HEK293T (cell line): ENCODE results near the gene CIB1.

ENCODE experiments used
- CTCF ChIA-PET: fragments of 350-600 bp; formaldehyde crosslinking; extraction: SDS; loops from one replicate; lab custom pipeline; 2021; ENCODE audit warnings: antibody characterized with exemption, inconsistent platforms; lab: Yijun Ruan, JAX
- POLR2A ChIA-PET: fragments of 350-600 bp; formaldehyde crosslinking; extraction: SDS; loops from one replicate; lab custom pipeline; 2020; ENCODE audit warnings: antibody characterized with exemption, inconsistent platforms; lab: Yijun Ruan, JAX
- DNase-seq: peaks from one replicate; pipeline ENCODE4 v3.0.0; 2012; ENCODE audit warnings: mixed read lengths; ENCODE audit errors: extremely low spot score
- ARNT ChIP-seq: fragments of 450-650 bp; IDR thresholded peaks from 2 replicates; pipeline ENCODE4 v1.6.1; 2017; ENCODE audit warnings: mild to moderate bottlenecking
- BHLHE40 ChIP-seq: fragments of 450-650 bp; IDR thresholded peaks from 2 replicates; pipeline ENCODE4 v1.6.1; 2016; ENCODE audit warnings: mild to moderate bottlenecking, moderate library complexity, borderline replicate concordance
- CTBP1 ChIP-seq: fragments of 450-650 bp; IDR thresholded peaks from 2 replicates; pipeline ENCODE4 v1.6.1; 2016; ENCODE audit warnings: borderline replicate concordance
- ELF4 ChIP-seq: fragments of 450-650 bp; IDR thresholded peaks from 2 replicates; pipeline ENCODE4 v1.6.1; 2017; ENCODE audit warnings: antibody characterized with exemption
- FOXA1 ChIP-seq: fragments of 450-650 bp; IDR thresholded peaks from 2 replicates; pipeline ENCODE4 v1.6.1; 2016; ENCODE audit warnings: mild to moderate bottlenecking
- FOXK2 ChIP-seq: fragments of 450-650 bp; IDR thresholded peaks from 2 replicates; pipeline ENCODE4 v1.6.1; 2016; ENCODE audit warnings: mild to moderate bottlenecking
- FOXM1 ChIP-seq: fragments of 450-650 bp; IDR thresholded peaks from 2 replicates; pipeline ENCODE4 v1.6.1; 2017; ENCODE audit warnings: mild to moderate bottlenecking, borderline replicate concordance
- HDGF ChIP-seq: fragments of 450-650 bp; IDR thresholded peaks from 2 replicates; pipeline ENCODE4 v1.6.1; 2017; ENCODE audit warnings: antibody characterized with exemption, borderline replicate concordance
- L3MBTL2 ChIP-seq: fragments of 450-650 bp; conservative IDR thresholded peaks from 2 replicates; pipeline ENCODE4 v1.6.1; 2016; ENCODE audit warnings: mild to moderate bottlenecking
- LEF1 ChIP-seq: fragments of 450-650 bp; IDR thresholded peaks from 2 replicates; pipeline ENCODE4 v1.6.1; 2017; ENCODE audit warnings: mild to moderate bottlenecking, borderline replicate concordance
- NFRKB ChIP-seq: fragments of 450-650 bp; IDR thresholded peaks from 2 replicates; pipeline ENCODE4 v1.6.1; 2016; ENCODE audit warnings: mild to moderate bottlenecking, moderate library complexity
- SP1 ChIP-seq: fragments of 450-650 bp; IDR thresholded peaks from 2 replicates; pipeline ENCODE4 v1.6.1; 2017
- SUZ12 ChIP-seq: fragments of 450-650 bp; IDR thresholded peaks from 2 replicates; pipeline ENCODE4 v1.6.1; 2016; ENCODE audit warnings: mild to moderate bottlenecking
- TARDBP ChIP-seq: fragments of 450-650 bp; IDR thresholded peaks from 2 replicates; pipeline ENCODE4 v1.6.1; 2016
- ZNF384 ChIP-seq: fragments of 450-650 bp; IDR thresholded peaks from 2 replicates; pipeline ENCODE4 v1.6.1; 2016
- TF ChIP-seq, protein P1 (sequence below): fragments of 450-650 bp; IDR thresholded peaks from 2 replicates; pipeline ENCODE4 v1.6.1; 2016

CIB1 gene

GRCh38 chr15:90259524-90259923 lies 25.8 kb upstream of the CIB1 start:
- CTCF ChIA-PET = no interaction called here
- no peak for DNase-seq
- POLR2A ChIA-PET = interaction anchor here (1.7 kb wide), 1 partner anchor 10 kb away, joined by 4 read pairs; the partner anchor contains the start of gene TTLL13
- TF ChIP-seq FOXK2 = no peak
- no peak for TF ChIP-seq NFRKB
- no peak for TF ChIP-seq CTBP1
- TF ChIP-seq ARNT = no peak
- no peak for TF ChIP-seq SUZ12

GRCh38 chr15:90257776-90258175 lies 24.0 kb upstream of the CIB1 start:
- CTCF ChIA-PET = no interaction called here
- DNase-seq = no peak
- no peak for TF ChIP-seq ARNT
- no peak for TF ChIP-seq TARDBP
- TF ChIP-seq BHLHE40 = no peak
- TF ChIP-seq, protein P1, sequence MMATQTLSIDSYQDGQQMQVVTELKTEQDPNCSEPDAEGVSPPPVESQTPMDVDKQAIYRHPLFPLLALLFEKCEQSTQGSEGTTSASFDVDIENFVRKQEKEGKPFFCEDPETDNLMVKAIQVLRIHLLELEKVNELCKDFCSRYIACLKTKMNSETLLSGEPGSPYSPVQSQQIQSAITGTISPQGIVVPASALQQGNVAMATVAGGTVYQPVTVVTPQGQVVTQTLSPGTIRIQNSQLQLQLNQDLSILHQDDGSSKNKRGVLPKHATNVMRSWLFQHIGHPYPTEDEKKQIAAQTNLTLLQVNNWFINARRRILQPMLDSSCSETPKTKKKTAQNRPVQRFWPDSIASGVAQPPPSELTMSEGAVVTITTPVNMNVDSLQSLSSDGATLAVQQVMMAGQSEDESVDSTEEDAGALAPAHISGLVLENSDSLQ = no peak
- no peak for TF ChIP-seq HDGF
- TF ChIP-seq FOXM1 = no peak
- no peak for TF ChIP-seq FOXA1
- TF ChIP-seq ELF4 = no peak
- TF ChIP-seq SP1 = no peak
- no peak for TF ChIP-seq ZNF384
- no peak for TF ChIP-seq FOXK2
- POLR2A ChIA-PET = no interaction called here

DNA sequence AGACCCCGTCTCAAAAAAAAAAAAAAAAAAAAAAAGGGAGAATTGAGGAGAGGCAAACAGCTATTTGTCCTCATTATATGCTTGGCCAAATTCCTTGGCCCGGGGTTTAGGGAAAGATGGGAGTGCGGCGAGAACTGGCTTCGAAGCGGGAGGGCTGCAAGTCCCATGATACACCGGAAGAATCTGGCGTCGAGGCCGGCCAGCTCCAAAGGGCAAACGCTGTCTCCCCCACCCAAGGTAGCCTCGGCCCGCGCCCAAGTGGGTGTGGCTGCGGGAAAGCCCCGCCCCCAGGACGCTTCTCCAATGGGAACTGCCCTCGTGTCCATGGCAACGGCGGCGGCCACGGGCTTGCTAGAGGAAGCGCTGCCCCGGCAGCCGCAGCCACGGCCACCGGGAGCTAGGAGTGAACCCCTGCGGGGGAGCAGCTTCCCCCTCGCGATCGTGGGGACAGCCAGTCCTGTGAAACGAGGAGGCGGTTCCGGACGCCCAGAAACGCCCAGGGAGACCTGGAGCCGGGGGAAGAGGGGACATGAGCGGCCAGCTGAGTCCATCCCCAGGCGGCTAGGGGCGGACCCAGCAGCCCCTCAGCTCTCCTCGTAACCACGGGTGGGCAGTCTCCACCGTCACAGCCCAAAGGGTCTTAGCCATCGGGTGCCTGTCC lies 15.6 kb upstream of the CIB1 start, which contains the start of gene TTLL13:
Gene TTLL13 (plus strand): TSS at position 354 of the 661 bp plus-strand sequence. CDS start 1,075 bp downstream, outside the sequence.
- ChIA-PET POLR2A (interaction anchor here (0.5 to 4.4 kb wide), 15 partner anchors 9 to 277 kb away, joined by 3 to 37 read pairs (median 4); partner anchors contain the start of genes CIB1, GDPGP1, IQGAP1 and NGRN), CTCF (interaction anchor here (0.5 to 1.6 kb wide), 9 partner anchors 16 to 366 kb away, joined by 3 to 6 read pairs (median 4); partner anchors contain the start of genes CIB1 and NGRN)
- peak; percentile 84 for TF ChIP-seq L3MBTL2
- TF ChIP-seq ZNF384 = peak; percentile 83; the same call in 1 of the 2 replicates
- TF ChIP-seq FOXM1 = no peak
- peak; percentile 96 for DNase-seq

- no peak for DNase-seq
- TF ChIP-seq CTBP1 = no peak
- TF ChIP-seq, protein P1 = peak; percentile 47; the same call in 1 of the 2 replicates
- ChIA-PET POLR2A (interaction anchor here (0.5 to 4.4 kb wide), 14 partner anchors 8 to 276 kb away, joined by 3 to 37 read pairs (median 4); partner anchors contain the start of genes CIB1, GDPGP1, NGRN and SEMA4B), CTCF (interaction anchor here (0.6 to 1.6 kb wide), 7 partner anchors 16 to 153 kb away, joined by 3 to 6 read pairs (median 4); partner anchors contain the start of genes CIB1 and NGRN)
These were observed 15.1 kb upstream of the CIB1 start for GRCh38 chr15:90248789-90249202.

- ChIA-PET POLR2A (interaction anchor here (3.3 kb wide), 1 partner anchor 10 kb away, joined by 13 read pairs; the partner anchor contains the start of genes CIB1 and GDPGP1), CTCF (no interaction called here)
- no peak for DNase-seq
- TF ChIP-seq FOXK2 = no peak
- no peak for TF ChIP-seq CTBP1
- no peak for TF ChIP-seq SP1
- no peak for TF ChIP-seq ZNF384
These were observed 10.3 kb upstream of the CIB1 start for GRCh38 chr15:90243943-90244639.

DNA sequence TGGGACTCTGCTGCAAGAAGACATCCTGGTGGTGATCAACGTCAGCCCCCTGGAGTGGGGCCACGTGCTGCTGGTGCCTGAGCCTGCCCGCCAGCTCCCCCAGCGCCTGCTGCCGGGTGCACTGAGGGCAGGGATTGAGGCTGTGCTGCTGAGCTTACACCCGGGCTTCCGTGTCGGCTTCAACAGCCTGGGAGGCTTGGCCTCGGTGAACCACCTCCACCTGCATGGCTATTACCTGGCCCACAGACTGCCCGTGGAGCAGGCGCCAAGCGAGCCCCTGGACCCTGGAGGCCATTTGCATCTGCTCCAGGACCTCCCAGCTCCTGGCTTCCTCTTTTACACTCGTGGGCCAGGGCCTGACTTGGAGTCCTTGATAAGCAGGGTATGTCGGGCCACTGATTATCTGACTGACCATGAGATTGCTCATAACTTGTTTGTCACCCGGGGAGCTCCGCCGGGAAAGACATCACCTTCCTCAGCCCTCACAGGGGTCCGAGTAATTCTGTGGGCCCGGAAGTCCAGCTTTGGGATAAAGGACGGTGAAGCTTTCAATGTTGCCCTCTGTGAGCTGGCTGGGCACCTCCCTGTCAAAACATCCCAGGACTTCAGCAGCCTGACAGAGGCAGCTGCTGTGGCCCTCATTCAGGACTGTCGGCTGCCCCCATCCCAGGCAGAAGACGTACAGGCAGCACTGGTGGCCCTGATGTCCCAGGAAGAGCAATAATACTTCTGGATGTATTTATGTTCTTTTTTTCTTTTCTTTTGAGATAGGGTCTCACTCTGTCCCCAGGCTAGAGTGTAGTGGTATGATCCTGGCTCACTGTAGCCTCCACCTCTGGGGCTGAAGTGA lies 7.8 kb upstream of the CIB1 start:
- DNase-seq = no peak
- TF ChIP-seq CTBP1 (no peak), LEF1 (no peak), ARNT (no peak), SUZ12 (no peak), NFRKB (no peak), FOXA1 (no peak), BHLHE40 (no peak), FOXK2 (no peak), L3MBTL2 (no peak), SP1 (no peak), HDGF (no peak), ZNF384 (no peak), FOXM1 (no peak), TARDBP (no peak), ELF4 (no peak)
- TF ChIP-seq, protein P1 = no peak
- POLR2A ChIA-PET = interaction anchor here (1.5 to 3.3 kb wide), 2 partner anchors 7 to 8 kb away, joined by 4 to 13 read pairs; partner anchors contain the start of genes CIB1, GDPGP1 and TTLL13
- CTCF ChIA-PET = no interaction called here
